Suprapubic skin (tissue), 4 donors: Measurements from ENCODE around the gene FBRS. TPM values are rescaled to one million over a fixed set of nuclear protein-coding genes. Genes with fewer than 3 reads are reported as not detected.

Source experiments
- DNase-seq, 2 donors: peaks; one replicate each; pipeline ENCODE4 v3.0.0-alpha.2; 2019; ENCODE audit warnings: low spot score in 2 of 2
- H3K27ac ChIP-seq: fragments of 200-600 bp; sonication (generic); one replicate; pipeline ENCODE4 v1.5.1; 2019
- H3K27me3 ChIP-seq: fragments of 200-600 bp; sonication (generic); one replicate; pipeline ENCODE4 v1.5.1; 2019
- H3K36me3 ChIP-seq: fragments of 200-600 bp; sonication (generic); one replicate; pipeline ENCODE4 v1.5.1; 2019
- H3K4me1 ChIP-seq: fragments of 200-600 bp; sonication (generic); one replicate; pipeline ENCODE4 v1.5.1; 2019
- H3K4me3 ChIP-seq: fragments of 200-600 bp; sonication (generic); one replicate; pipeline ENCODE4 v1.5.1; 2019; ENCODE audit warnings: mild to moderate bottlenecking
- H3K9me3 ChIP-seq: fragments of 200-600 bp; sonication (generic); one replicate; pipeline ENCODE4 v1.5.1; 2019
- EP300 ChIP-seq: sonication (generic); formaldehyde crosslinking; IDR thresholded peaks from one replicate; pipeline ENCODE4 v1.6.1; 2017; ENCODE audit warnings: antibody characterized with exemption
- POLR2A ChIP-seq, 2 donors: fragments of 450-650 bp; IDR thresholded peaks; one replicate each; pipeline ENCODE4 v1.6.1; 2017; ENCODE audit warnings: antibody characterized with exemption in 2 of 2, mild to moderate bottlenecking in 2 of 2, moderate library complexity in 2 of 2
- POLR2AphosphoS5 ChIP-seq, 3 donors: sonication (generic); formaldehyde crosslinking; IDR thresholded peaks; one replicate each; pipeline ENCODE4 v1.6.1; 2017; ENCODE audit warnings: antibody characterized with exemption in 3 of 3
- WGBS: methylation state at CpG from one replicate; pipeline ENCODE4 v1.1.5; 2018; 5-methylcytosine and 5-hydroxymethylcytosine counted together
- total RNA-seq, 4 donors: library from RNA; depleted of rRNA; stranded (reverse); fragments of >200 nt; gene quantifications; one replicate each; pipeline ENCODE4 v1.1.0, GENCODE V29; 2016
- TF ChIP-seq, protein P1 (sequence below), 2 donors: fragments of 200-600 bp in 1 of 2; fragments of 450-650 bp in 1 of 2; sonication (generic) in 1 of 2; IDR thresholded peaks; one replicate each; pipeline ENCODE4 v1.5.1; 2016 to 2019; ENCODE audit warnings: antibody characterized with exemption in 2 of 2, mild to moderate bottlenecking in 1 of 2, moderate library complexity in 1 of 2

FBRS gene
- total RNA-seq, 4 donors from 2014 or later, result 64.5 to 81.3 (median 73.1) TPM

DNA sequence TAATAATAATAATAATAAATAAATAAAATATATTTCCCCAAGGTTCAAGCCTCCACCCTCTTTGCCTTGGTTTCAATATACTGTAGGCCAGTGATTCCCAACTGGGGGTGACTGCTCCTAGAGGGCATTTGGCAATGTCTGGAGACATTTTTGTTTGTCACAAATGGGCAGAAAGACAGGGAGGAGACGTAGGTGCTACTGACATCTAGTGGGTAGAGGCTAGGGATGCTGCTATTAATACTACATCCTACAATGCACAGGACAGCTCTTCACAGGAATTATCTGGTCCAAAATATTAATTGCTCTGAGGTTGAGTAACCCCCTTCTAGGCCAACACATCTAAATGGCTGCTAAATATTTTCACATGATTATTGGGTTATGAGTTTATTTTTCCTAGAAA is 20.3 kb upstream of the FBRS start:
- H3K27me3 ChIP-seq, result no peaks in the 10 kb centered on the region
- WGBS, result 0% methylated on average over 1 of the region's 1 CpG

DNA sequence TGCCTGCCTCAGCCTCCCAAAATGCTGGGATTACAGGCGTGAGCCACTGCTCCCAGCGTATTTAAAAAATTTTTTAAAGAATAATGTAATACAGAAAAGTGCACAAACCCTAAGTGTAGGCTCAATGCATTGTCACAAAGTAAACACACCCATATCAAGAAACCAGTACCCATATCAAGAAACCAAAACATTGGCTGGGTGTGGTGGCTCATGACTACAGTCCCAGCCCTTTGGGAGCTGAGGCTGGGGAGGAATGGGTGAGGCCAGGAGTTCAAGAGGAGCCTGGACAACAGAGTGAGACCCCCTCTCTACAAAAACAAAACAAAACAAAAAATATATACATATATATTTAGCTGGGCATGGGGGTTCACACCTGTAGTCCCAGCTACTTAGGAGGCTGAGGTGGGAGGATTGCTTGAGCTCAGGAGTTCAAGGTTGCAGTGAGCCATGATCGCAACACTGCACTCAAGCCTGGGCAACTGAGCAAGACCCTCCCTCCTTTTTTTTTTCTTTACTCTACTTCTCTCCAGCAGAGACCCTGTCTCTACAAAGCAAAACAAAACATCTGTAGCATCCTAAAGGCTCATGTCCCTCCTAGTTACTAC is 16.8 kb upstream of the FBRS start:
- 92% methylated on average over 3 of the region's 3 CpGs for WGBS
- TF ChIP-seq POLR2A (IDR thresholded peaks at IDR 0.05) (no peak), POLR2AphosphoS5 (IDR thresholded peaks at IDR 0.05) (no peak), EP300 (no peak)
- TF ChIP-seq, protein P1, sequence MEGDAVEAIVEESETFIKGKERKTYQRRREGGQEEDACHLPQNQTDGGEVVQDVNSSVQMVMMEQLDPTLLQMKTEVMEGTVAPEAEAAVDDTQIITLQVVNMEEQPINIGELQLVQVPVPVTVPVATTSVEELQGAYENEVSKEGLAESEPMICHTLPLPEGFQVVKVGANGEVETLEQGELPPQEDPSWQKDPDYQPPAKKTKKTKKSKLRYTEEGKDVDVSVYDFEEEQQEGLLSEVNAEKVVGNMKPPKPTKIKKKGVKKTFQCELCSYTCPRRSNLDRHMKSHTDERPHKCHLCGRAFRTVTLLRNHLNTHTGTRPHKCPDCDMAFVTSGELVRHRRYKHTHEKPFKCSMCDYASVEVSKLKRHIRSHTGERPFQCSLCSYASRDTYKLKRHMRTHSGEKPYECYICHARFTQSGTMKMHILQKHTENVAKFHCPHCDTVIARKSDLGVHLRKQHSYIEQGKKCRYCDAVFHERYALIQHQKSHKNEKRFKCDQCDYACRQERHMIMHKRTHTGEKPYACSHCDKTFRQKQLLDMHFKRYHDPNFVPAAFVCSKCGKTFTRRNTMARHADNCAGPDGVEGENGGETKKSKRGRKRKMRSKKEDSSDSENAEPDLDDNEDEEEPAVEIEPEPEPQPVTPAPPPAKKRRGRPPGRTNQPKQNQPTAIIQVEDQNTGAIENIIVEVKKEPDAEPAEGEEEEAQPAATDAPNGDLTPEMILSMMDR (IDR thresholded peaks at IDR 0.05), result no peak
- no peak overlapping the region for H3K27ac ChIP-seq
- H3K4me1 ChIP-seq, result no peaks in the 10 kb centered on the region
- H3K9me3 ChIP-seq, result no peaks in the 10 kb centered on the region
- DNase-seq, result no peak
- no peaks in the 10 kb centered on the region for H3K36me3 ChIP-seq
- H3K27me3 ChIP-seq, result no peaks in the 10 kb centered on the region
- H3K4me3 ChIP-seq, result no peak overlapping the region

More for the DNA sequence above, 20.3 kb upstream of the FBRS start:
- DNase-seq, result no peak
- Histone ChIP-seq H3K4me3 (no peak overlapping the region), H3K4me1 (peaks cover 16% of the 10 kb centered on the region), H3K9me3 (no peaks in the 10 kb centered on the region), H3K27ac (no peak overlapping the region), H3K36me3 (no peaks in the 10 kb centered on the region)
- TF ChIP-seq, protein P1 (IDR thresholded peaks at IDR 0.05), result peak in 1 of 2 donors; percentile 28
- TF ChIP-seq POLR2AphosphoS5 (IDR thresholded peaks at IDR 0.05), result no peak

DNA sequence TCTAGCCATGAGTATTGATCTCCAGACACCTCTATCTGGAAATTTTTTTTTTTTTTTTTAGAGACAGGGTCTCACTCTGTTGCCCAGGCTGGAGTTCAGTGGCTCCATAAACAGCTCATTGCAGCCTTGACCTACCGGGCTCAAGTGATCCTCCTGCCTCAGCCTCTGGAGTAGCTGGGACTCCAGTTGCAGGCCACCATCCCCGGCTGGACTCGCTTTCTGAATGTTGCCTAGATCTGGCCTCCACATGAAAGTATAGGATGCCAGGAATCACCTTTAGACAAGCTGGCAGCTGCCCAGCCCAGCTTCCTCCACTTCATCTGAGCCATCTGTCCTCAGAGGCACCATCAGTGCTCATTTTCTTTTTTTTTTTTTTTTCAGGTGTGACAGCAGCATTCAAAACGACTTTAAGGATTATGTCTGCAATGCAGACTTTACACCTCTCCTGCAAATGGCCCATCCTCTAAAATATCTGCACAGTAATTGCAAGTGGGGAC is 13.8 kb upstream of the FBRS start:
- H3K4me3 ChIP-seq, result no peak overlapping the region
- H3K27me3 ChIP-seq, result no peaks in the 10 kb centered on the region
- no peaks in the 10 kb centered on the region for H3K36me3 ChIP-seq
- no peak for DNase-seq
- no peak overlapping the region for H3K27ac ChIP-seq
- 71% methylated on average over 4 of the region's 4 CpGs for WGBS
- TF ChIP-seq EP300 (no peak), POLR2AphosphoS5 (IDR thresholded peaks at IDR 0.05) (no peak), POLR2A (IDR thresholded peaks at IDR 0.05) (no peak)
- TF ChIP-seq, protein P1 (IDR thresholded peaks at IDR 0.05), result no peak
- H3K9me3 ChIP-seq, result no peaks in the 10 kb centered on the region
- no peaks in the 10 kb centered on the region for H3K4me1 ChIP-seq

DNA sequence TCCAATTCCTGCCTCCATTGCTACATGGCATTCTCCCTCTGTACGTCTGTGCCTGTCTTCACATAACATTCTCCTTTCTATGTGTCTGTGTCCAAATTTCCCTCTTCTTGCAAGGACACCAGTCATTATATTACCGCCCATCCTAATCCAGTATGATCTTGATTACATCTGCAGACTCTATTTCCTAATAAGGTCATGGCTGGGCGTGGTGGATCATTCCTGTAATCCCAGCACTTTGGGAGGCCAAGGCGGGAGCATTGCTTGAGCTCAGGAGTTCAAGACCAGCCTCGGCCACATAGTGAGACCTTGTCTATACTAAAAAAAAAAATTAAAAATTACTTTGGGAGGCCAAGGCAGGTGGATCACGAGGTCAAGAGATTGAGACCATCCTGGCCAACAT is 12.5 kb upstream of the FBRS start:
- TF ChIP-seq POLR2AphosphoS5 (IDR thresholded peaks at IDR 0.05) (no peak), POLR2A (IDR thresholded peaks at IDR 0.05) (no peak), EP300 (no peak)
- TF ChIP-seq, protein P1 (IDR thresholded peaks at IDR 0.05), result no peak

DNA sequence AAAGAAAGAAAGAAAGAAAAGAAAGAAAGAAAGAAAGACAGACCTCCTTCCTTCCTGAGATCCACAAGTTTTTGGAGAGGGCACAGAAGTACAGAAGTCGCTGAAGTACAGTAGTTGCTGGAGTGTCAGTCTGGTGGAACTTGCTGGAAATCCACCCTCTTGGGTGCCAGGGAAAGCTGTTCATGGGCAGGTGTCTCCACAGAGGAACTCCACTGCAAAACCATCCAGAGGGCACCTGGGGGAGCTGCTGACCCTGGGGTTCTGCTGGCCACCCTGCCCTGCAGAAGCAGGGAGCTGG is 11.0 kb upstream of the FBRS start:
- 75% methylated on average over 1 of the region's 1 CpG for WGBS

More for the DNA sequence above, 12.5 kb upstream of the FBRS start:
- Histone ChIP-seq H3K27ac (no peak overlapping the region), H3K27me3 (no peaks in the 10 kb centered on the region), H3K36me3 (no peaks in the 10 kb centered on the region), H3K9me3 (no peaks in the 10 kb centered on the region), H3K4me1 (peaks cover 6% of the 10 kb centered on the region), H3K4me3 (no peak overlapping the region)
- DNase-seq, result no peak
- WGBS, result 68% methylated on average over 6 of the region's 6 CpGs

More for the DNA sequence above, 11.0 kb upstream of the FBRS start:
- H3K4me3 ChIP-seq, result no peak overlapping the region
- DNase-seq, result no peak
- TF ChIP-seq POLR2AphosphoS5 (IDR thresholded peaks at IDR 0.05) (no peak), EP300 (no peak), POLR2A (IDR thresholded peaks at IDR 0.05) (no peak)
- TF ChIP-seq, protein P1 (IDR thresholded peaks at IDR 0.05), result no peak
- no peaks in the 10 kb centered on the region for H3K27me3 ChIP-seq
- peaks cover 15% of the 10 kb centered on the region for H3K4me1 ChIP-seq
- H3K27ac ChIP-seq, result no peak overlapping the region
- H3K9me3 ChIP-seq, result no peaks in the 10 kb centered on the region
- no peaks in the 10 kb centered on the region for H3K36me3 ChIP-seq
